ENCODE results near the gene ARHGEF39. TPM values are rescaled to one million over a fixed set of nuclear protein-coding genes. Genes with fewer than 3 reads are reported as not detected.

ARHGEF39 gene
- total RNA-seq, 2 donors from 2014 or later, result 1.6 to 3.1 TPM

- no peak for DNase-seq
- Mint-ChIP-seq H3K27me3 (no peaks in the 10 kb centered on the region), H3K36me3 (ENCODE audit: low read depth) (peaks cover 6% of the 10 kb centered on the region), H3K27ac (peak overlapping the region; percentile 51), H3K4me3 (no peak overlapping the region), H3K4me1 (peaks cover 32% of the 10 kb centered on the region)
- no peaks in the 10 kb centered on the region for H3K9me3 ChIP-seq (ENCODE audit: control insufficient read depth, low read length, poor library complexity, severe bottlenecking)
- ATAC-seq, result no peak
Measured at GRCh38 chr9:35636135-35636876, 28.7 kb downstream of the ARHGEF39 start.

DNA sequence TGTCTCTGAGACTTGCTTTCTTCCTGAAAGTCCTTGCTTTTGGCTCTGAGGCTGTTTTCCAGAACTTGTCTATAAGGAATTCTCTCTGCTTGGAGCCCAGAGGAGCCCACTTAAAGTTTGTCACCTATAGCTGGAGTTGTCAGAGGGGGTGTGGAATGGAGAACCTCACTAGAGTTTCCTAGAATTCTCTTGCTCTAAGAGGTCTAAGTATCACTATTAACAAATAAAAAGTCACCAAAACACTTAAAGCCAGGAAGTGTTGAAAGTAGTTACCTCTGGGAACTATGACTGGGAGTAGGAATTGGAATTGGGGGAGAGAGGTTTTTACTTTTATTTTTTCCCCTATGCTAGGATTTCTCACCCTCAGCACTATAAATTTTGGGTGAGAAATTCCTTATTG lies 29.3 kb downstream of the ARHGEF39 start:
- Mint-ChIP-seq H3K36me3 (ENCODE audit: low read depth) (peaks cover 6% of the 10 kb centered on the region), H3K4me1 (peaks cover 32% of the 10 kb centered on the region), H3K27me3 (no peaks in the 10 kb centered on the region), H3K4me3 (no peak overlapping the region), H3K27ac (no peak overlapping the region)
- no peaks in the 10 kb centered on the region for H3K9me3 ChIP-seq (ENCODE audit: control insufficient read depth, low read length, poor library complexity, severe bottlenecking)
- no peak for ATAC-seq
- DNase-seq, result no peak

GRCh38 chr9:35629597-35629996 lies 35.4 kb downstream of the ARHGEF39 start:
- DNase-seq (no peak), ATAC-seq (no peak)
- Mint-ChIP-seq H3K27ac (no peak overlapping the region), H3K4me1 (peaks cover 5% of the 10 kb centered on the region), H3K4me3 (no peak overlapping the region), H3K27me3 (no peaks in the 10 kb centered on the region), H3K36me3 (ENCODE audit: low read depth) (peaks cover 1% of the 10 kb centered on the region)
- no peaks in the 10 kb centered on the region for H3K9me3 ChIP-seq (ENCODE audit: control insufficient read depth, low read length, poor library complexity, severe bottlenecking)

- no peak for DNase-seq
- no peak for ATAC-seq
- Mint-ChIP-seq H3K27ac (no peak overlapping the region), H3K27me3 (no peaks in the 10 kb centered on the region), H3K36me3 (ENCODE audit: low read depth) (no peaks in the 10 kb centered on the region), H3K4me1 (peaks cover 3% of the 10 kb centered on the region), H3K4me3 (no peak overlapping the region)
- H3K9me3 ChIP-seq (ENCODE audit: control insufficient read depth, low read length, poor library complexity, severe bottlenecking), result no peaks in the 10 kb centered on the region
Measured at GRCh38 chr9:35628389-35628991, 36.5 kb downstream of the ARHGEF39 start.

DNA sequence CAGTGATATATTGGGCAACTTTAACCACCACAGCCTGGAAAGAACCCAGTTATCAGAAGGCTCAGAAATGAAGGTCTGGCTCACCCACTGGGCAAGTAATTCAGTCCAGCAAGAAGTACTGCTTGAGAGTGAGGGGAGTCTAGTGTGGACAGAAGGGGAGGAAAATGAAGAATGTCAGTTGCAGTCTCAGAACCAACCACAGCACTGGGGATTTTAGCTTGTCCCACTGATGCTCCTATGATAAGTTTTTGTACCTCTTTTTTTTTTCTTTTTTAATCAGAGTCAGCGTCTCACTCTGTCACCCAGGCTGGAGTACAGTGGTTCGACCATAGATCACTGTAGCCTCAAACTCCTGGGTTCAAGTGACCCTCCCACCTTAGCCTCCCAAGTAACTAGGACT lies 37.4 kb downstream of the ARHGEF39 start:
- no peak overlapping the region for H3K27ac Mint-ChIP-seq
- no peak overlapping the region for H3K4me3 Mint-ChIP-seq
- no peak for DNase-seq
- H3K9me3 ChIP-seq (ENCODE audit: control insufficient read depth, low read length, poor library complexity, severe bottlenecking), result no peaks in the 10 kb centered on the region
- H3K36me3 Mint-ChIP-seq (ENCODE audit: low read depth), result no peaks in the 10 kb centered on the region
- peaks cover 2% of the 10 kb centered on the region for H3K4me1 Mint-ChIP-seq
- no peaks in the 10 kb centered on the region for H3K27me3 Mint-ChIP-seq
- no peak for ATAC-seq

- H3K9me3 ChIP-seq (ENCODE audit: control insufficient read depth, low read length, poor library complexity, severe bottlenecking), result no peaks in the 10 kb centered on the region
- DNase-seq, result no peak
- Mint-ChIP-seq H3K4me3 (no peak overlapping the region), H3K4me1 (peaks cover 36% of the 10 kb centered on the region), H3K27me3 (no peaks in the 10 kb centered on the region), H3K36me3 (ENCODE audit: low read depth) (no peaks in the 10 kb centered on the region), H3K27ac (no peak overlapping the region)
- no peak for ATAC-seq
Measured at GRCh38 chr9:35619800-35620158, 45.2 kb downstream of the ARHGEF39 start.

GRCh38 chr9:35618854-35619799 lies 45.9 kb downstream of the ARHGEF39 start:
- ATAC-seq, result peak; percentile 51
- peaks cover 42% of the 10 kb centered on the region for H3K4me1 Mint-ChIP-seq
- no peak for DNase-seq
- no peaks in the 10 kb centered on the region for H3K36me3 Mint-ChIP-seq (ENCODE audit: low read depth)
- no peak overlapping the region for H3K27ac Mint-ChIP-seq
- H3K4me3 Mint-ChIP-seq, result peak overlapping the region; percentile 53
- no peaks in the 10 kb centered on the region for H3K27me3 Mint-ChIP-seq
- no peaks in the 10 kb centered on the region for H3K9me3 ChIP-seq (ENCODE audit: control insufficient read depth, low read length, poor library complexity, severe bottlenecking)

DNA sequence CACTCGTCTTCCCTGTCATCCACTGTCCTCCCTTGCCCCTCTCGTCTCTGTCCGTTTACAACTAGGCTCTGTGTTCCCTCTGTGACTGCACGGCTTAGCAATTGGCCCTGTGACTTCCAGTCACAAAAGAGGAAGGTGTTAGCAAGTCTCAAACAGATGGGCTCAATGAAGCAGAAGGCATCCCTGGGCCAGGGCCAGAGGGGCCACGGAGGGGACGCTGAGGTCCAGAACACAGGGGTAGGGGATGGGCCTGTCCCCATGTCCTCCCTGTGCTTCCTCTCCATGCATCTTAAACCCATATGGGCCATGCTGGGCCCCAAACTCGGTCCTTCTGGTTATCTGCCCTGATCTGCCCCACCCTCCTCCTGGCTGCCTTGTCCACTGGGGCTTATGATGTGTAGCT lies 46.7 kb downstream of the ARHGEF39 start, which contains the start of gene CD72:
Gene CD72 (minus strand): TSS at position 89 of the 403 bp plus-strand sequence. CDS start 110 bp downstream, outside the sequence.
- peak within 1 kb of the TSS; percentile 94 for H3K27ac Mint-ChIP-seq
- DNase-seq (no peak), ATAC-seq (peak; percentile 22)
- H3K36me3 Mint-ChIP-seq (ENCODE audit: low read depth), result peaks cover 1% of the 10 kb centered on the region
- no peaks in the 10 kb centered on the region for H3K27me3 Mint-ChIP-seq
- peaks cover 45% of the 10 kb centered on the region for H3K4me1 Mint-ChIP-seq
- no peaks in the 10 kb centered on the region for H3K9me3 ChIP-seq (ENCODE audit: control insufficient read depth, low read length, poor library complexity, severe bottlenecking)
- peak within 1 kb of the TSS; percentile 92 for H3K4me3 Mint-ChIP-seq

DNA sequence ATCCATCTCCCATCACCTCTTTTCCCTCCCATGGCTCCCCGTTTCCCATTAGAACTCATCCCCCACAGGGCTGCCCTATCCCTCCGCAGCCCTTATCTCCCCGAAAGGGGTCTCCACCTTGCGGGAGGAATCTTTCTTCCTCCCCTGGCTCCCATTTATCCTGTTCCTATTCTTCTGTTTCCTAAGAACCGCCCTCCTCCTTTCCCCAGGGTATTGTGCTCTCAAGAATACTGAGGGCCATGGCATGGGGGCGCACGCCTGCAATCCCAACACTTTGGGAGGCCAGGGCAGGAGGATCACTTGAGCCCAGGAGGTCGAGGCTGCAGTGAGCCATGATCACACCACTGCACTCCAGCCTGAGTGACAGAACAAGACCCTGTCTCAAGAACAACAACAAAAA lies 47.4 kb downstream of the ARHGEF39 start:
- H3K4me3 Mint-ChIP-seq, result peak overlapping the region; percentile 92
- no peak for ATAC-seq
- H3K4me1 Mint-ChIP-seq, result peaks cover 52% of the 10 kb centered on the region

GRCh38 chr9:35616681-35617459 lies 48.1 kb downstream of the ARHGEF39 start:
- DNase-seq (peak; percentile 36 to 53 (median 52)), ATAC-seq (peak; percentile 76)
- H3K9me3 ChIP-seq (ENCODE audit: control insufficient read depth, low read length, poor library complexity, severe bottlenecking), result no peaks in the 10 kb centered on the region
- peak overlapping the region; percentile 92 for H3K4me3 Mint-ChIP-seq
- H3K4me1 Mint-ChIP-seq, result peaks cover 52% of the 10 kb centered on the region
- peaks cover 2% of the 10 kb centered on the region for H3K36me3 Mint-ChIP-seq (ENCODE audit: low read depth)
- no peaks in the 10 kb centered on the region for H3K27me3 Mint-ChIP-seq
- H3K27ac Mint-ChIP-seq, result peak overlapping the region; percentile 94

More for the DNA sequence above, 47.4 kb downstream of the ARHGEF39 start:
- DNase-seq, result no peak
- Mint-ChIP-seq H3K36me3 (ENCODE audit: low read depth) (peaks cover 2% of the 10 kb centered on the region), H3K27me3 (no peaks in the 10 kb centered on the region), H3K27ac (peak overlapping the region; percentile 94)
- no peaks in the 10 kb centered on the region for H3K9me3 ChIP-seq (ENCODE audit: control insufficient read depth, low read length, poor library complexity, severe bottlenecking)

DNA sequence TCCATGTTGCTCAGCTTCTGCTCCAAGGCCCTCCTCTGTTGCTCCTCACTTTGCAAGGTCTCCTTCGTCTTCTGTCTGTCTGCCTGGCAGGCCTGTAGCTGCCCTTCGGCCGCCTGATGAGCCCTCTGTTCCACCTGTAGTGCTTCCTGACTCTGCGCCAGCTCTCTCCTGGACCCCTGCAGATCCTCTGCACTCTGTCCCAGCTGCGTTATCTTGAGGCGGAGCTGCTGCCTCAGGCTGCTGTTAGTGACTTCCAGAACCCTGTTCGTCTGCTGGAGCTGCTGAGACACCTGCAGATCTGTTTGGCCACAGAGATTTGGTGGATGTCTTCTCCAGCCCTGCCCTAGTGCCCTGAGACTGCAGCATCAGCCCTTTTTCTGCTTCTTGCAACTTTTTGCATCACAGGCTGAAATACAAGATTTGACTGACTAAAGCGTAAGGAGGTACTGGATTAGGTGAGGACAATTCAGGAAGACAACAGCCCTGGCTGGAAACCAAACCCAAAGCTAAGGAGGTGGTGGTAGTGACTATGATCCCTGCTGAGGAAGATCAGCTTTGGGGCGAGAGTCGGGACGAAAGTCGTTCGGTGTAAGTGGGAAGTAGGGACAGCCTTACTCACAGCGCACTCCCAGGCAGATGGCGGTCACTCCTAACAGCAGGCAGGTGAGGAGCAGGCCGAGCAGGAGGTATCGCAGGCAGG lies 48.9 kb downstream of the ARHGEF39 start:
- Mint-ChIP-seq H3K27ac (peak overlapping the region; percentile 94), H3K36me3 (ENCODE audit: low read depth) (peaks cover 2% of the 10 kb centered on the region), H3K27me3 (no peaks in the 10 kb centered on the region), H3K4me1 (peaks cover 57% of the 10 kb centered on the region), H3K4me3 (peak overlapping the region; percentile 92)
- H3K9me3 ChIP-seq (ENCODE audit: control insufficient read depth, low read length, poor library complexity, severe bottlenecking), result no peaks in the 10 kb centered on the region
- ATAC-seq (no peak), DNase-seq (no peak)

GRCh38 chr9:35612843-35613242 lies 52.2 kb downstream of the ARHGEF39 start:
- H3K27me3 Mint-ChIP-seq, result no peaks in the 10 kb centered on the region
- H3K4me1 Mint-ChIP-seq, result peaks cover 43% of the 10 kb centered on the region
- peaks cover 2% of the 10 kb centered on the region for H3K36me3 Mint-ChIP-seq (ENCODE audit: low read depth)
- no peaks in the 10 kb centered on the region for H3K9me3 ChIP-seq (ENCODE audit: control insufficient read depth, low read length, poor library complexity, severe bottlenecking)
- H3K4me3 Mint-ChIP-seq, result no peak overlapping the region
- no peak for ATAC-seq
- no peak overlapping the region for H3K27ac Mint-ChIP-seq
- DNase-seq, result no peak
